Thoracic aorta (tissue), 2 donors: ENCODE data around the gene PXK. TPM values are rescaled to one million over a fixed set of nuclear protein-coding genes. Genes with fewer than 3 reads are reported as not detected.

Source experiments
- ATAC-seq: fragments of 150-250 bp; one replicate; pipeline ENCODE4 v1.8.0; 2017; ENCODE audit warnings: low read depth; ENCODE audit not compliant: insufficient number of reproducible peaks, low FRiP score
- DNase-seq: peaks from one replicate; pipeline ENCODE4 v3.0.0-alpha.2; 2020; ENCODE audit warnings: low spot score
- H3K27ac ChIP-seq, 2 donors: fragments of 200-600 bp; sonication (generic); 1 replicate in 1 of 2; 2 replicates in 1 of 2; pipeline ENCODE4 v1.5.1; 2016; ENCODE audit warnings: mild to moderate bottlenecking in 2 of 2, moderate library complexity in 2 of 2
- H3K27me3 ChIP-seq: fragments of 200-600 bp; sonication (generic); replicated peaks from 2 replicates; pipeline ENCODE4 v1.6.0; 2016; ENCODE audit warnings: mild to moderate bottlenecking; ENCODE audit not compliant: insufficient read depth
- H3K36me3 ChIP-seq: fragments of 200-600 bp; sonication (generic); one replicate; pipeline ENCODE4 v1.5.1; 2016
- H3K4me1 ChIP-seq, 2 donors: fragments of 200-600 bp; sonication (generic); 1 replicate in 1 of 2; 2 replicates in 1 of 2; pipeline versions ENCODE4 v1.5.1 to v1.6.0; 2016; ENCODE audit warnings: low read depth in 2 of 2, mild to moderate bottlenecking in 1 of 2; ENCODE audit not compliant: control insufficient read depth in 1 of 2
- H3K4me3 ChIP-seq: fragments of 200-600 bp; sonication (generic); 2 replicates; pipeline ENCODE4 v1.5.1; 2016; ENCODE audit warnings: mild to moderate bottlenecking
- H3K9me3 ChIP-seq: fragments of 200-600 bp; sonication (generic); 2 replicates; pipeline ENCODE4 v1.5.1; 2016
- CTCF ChIP-seq: fragments of 200-600 bp; sonication (generic); IDR thresholded peaks from one replicate; pipeline ENCODE4 v1.5.1; 2019; ENCODE audit warnings: antibody characterized with exemption
- total RNA-seq, 2 donors: library from RNA; depleted of rRNA; stranded (reverse); fragments of >200 nt; gene quantifications; one replicate each; pipeline versions ENCODE4 v1.1.0 to v1.2.3, GENCODE V29; 2016

The PXK gene
- total RNA-seq, 2 donors from 2014 or later, result 22.1 to 34.2 TPM

- Histone ChIP-seq H3K27me3 (no peaks in the 10 kb centered on the region), H3K36me3 (no peaks in the 10 kb centered on the region), H3K4me3 (no peak overlapping the region), H3K27ac (no peak overlapping the region), H3K4me1 (no peaks in the 10 kb centered on the region), H3K9me3 (peaks cover 10% of the 10 kb centered on the region)
- DNase-seq (no peak), ATAC-seq (no peak)
- no peak for TF ChIP-seq CTCF
Observed at GRCh38 chr3:58452176-58452575, 119.5 kb downstream of the PXK start.

GRCh38 chr3:58459160-58459559 lies 126.5 kb downstream of the PXK start:
- Histone ChIP-seq H3K9me3 (peaks cover 4% of the 10 kb centered on the region), H3K27me3 (no peaks in the 10 kb centered on the region), H3K36me3 (no peaks in the 10 kb centered on the region), H3K4me3 (no peak overlapping the region), H3K4me1 (peaks cover 0 to 9% of the 10 kb centered on the region in 2 donors), H3K27ac (no peak overlapping the region)
- ATAC-seq (no peak), DNase-seq (no peak)
- no peak for TF ChIP-seq CTCF

- ATAC-seq, result no peak
- TF ChIP-seq CTCF, result no peak
- H3K27me3 ChIP-seq, result no peaks in the 10 kb centered on the region
- no peaks in the 10 kb centered on the region for H3K36me3 ChIP-seq
- H3K4me1 ChIP-seq, result peaks cover 0 to 9% of the 10 kb centered on the region in 2 donors
- H3K27ac ChIP-seq, result no peak overlapping the region
- no peaks in the 10 kb centered on the region for H3K9me3 ChIP-seq
- no peak for DNase-seq
- no peak overlapping the region for H3K4me3 ChIP-seq
Observed at GRCh38 chr3:58462829-58463180, 130.1 kb downstream of the PXK start.

- Histone ChIP-seq H3K36me3 (no peaks in the 10 kb centered on the region), H3K4me3 (peak overlapping the region; percentile 66), H3K27me3 (no peaks in the 10 kb centered on the region), H3K9me3 (no peaks in the 10 kb centered on the region), H3K27ac (no peak overlapping the region), H3K4me1 (peaks cover 0 to 9% of the 10 kb centered on the region in 2 donors)
- DNase-seq, result peak; percentile 24
- ATAC-seq, result peak; percentile 74
- TF ChIP-seq CTCF, result peak; percentile 71
Observed at GRCh38 chr3:58463181-58463941, 130.7 kb downstream of the PXK start.

- H3K27me3 ChIP-seq, result no peaks in the 10 kb centered on the region
- H3K9me3 ChIP-seq, result no peaks in the 10 kb centered on the region
- TF ChIP-seq CTCF, result no peak
- no peaks in the 10 kb centered on the region for H3K36me3 ChIP-seq
- DNase-seq (no peak), ATAC-seq (no peak)
- H3K4me1 ChIP-seq, result peaks cover 0 to 9% of the 10 kb centered on the region in 2 donors
- H3K27ac ChIP-seq, result no peak overlapping the region
- peak overlapping the region; percentile 66 for H3K4me3 ChIP-seq
Observed at GRCh38 chr3:58463942-58464271, 131.2 kb downstream of the PXK start.
